Gastrocnemius medialis (tissue), 4 donors: Measurements from ENCODE around the gene ZNF860.

ENCODE experiments used
- CTCF ChIP-seq, 5 experiments: fragments of 450-650 bp in 3 of 5; fragments of 200-600 bp in 2 of 5; sonication (generic) in 2 of 5; IDR thresholded peaks in 4 of 5; conservative IDR thresholded peaks in 1 of 5; 1 replicate in 4 of 5; 2 replicates in 1 of 5; pipeline ENCODE4 v1.5.1; 2016 to 2019; ENCODE audit warnings: antibody characterized with exemption in 5 of 5, mild to moderate bottlenecking in 3 of 5, moderate library complexity in 3 of 5
- POLR2A ChIP-seq, 2 donors: fragments of 450-650 bp; IDR thresholded peaks; one replicate each; pipeline ENCODE4 v1.6.1; 2017; ENCODE audit warnings: antibody characterized with exemption in 2 of 2, mild to moderate bottlenecking in 2 of 2, moderate library complexity in 2 of 2

DNA sequence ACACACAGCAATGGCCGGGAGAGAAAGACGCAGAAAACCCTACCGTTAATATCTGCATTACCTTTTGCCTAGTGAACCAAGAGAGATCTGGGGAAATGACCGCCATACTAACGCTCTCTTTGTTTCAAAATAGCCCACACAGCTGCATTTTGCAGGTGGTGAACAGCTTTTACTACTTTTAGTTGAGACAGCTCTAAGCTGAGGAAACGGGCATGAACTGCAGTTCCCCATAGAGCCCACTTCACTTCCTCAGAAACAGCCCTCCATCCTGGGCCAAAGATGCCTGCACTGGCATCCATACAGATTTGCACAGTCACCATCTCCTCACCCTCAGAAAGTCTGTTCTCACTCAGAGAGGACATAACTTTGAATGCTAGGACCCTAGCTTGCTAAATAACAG, 45.0 kb downstream of the ZNF860 start:
- no peak for TF ChIP-seq CTCF (IDR thresholded peaks at IDR 0.05 in 4 of 5, conservative IDR thresholded peaks at IDR 0.05 in 1 of 5)
- TF ChIP-seq POLR2A (IDR thresholded peaks at IDR 0.05), result no peak
